Endodermal cell (in vitro differentiated cells): Measurements from ENCODE around the gene ANGPTL3. TPM values are rescaled to one million over a fixed set of nuclear protein-coding genes. Genes with fewer than 3 reads are reported as not detected.
"Not testable (repeated sequence)": the region's sequence is repeated elsewhere in the genome, so short reads cannot be mapped to it uniquely, and the experiment has no call there.

Experiments used
- DNase-seq: peaks from one replicate; pipeline ENCODE4 v3.0.0-alpha.2; 2017
- H3K27ac ChIP-seq: 2 replicates; pipeline ENCODE4 v1.5.1; 2013; ENCODE audit warnings: mild to moderate bottlenecking, low read depth, low read length, moderate library complexity
- H3K27me3 ChIP-seq: 2 replicates; pipeline ENCODE4 v1.6.1; 2013; ENCODE audit warnings: mild to moderate bottlenecking, low read length, moderate library complexity; ENCODE audit not compliant: insufficient read depth, control insufficient read depth, poor library complexity, severe bottlenecking
- H3K36me3 ChIP-seq: 2 replicates; pipeline ENCODE4 v1.7.0; 2013; ENCODE audit warnings: mild to moderate bottlenecking, low read length, moderate library complexity; ENCODE audit not compliant: control insufficient read depth, insufficient read depth
- H3K4me1 ChIP-seq: one replicate; pipeline ENCODE4 v1.7.0; 2013; ENCODE audit warnings: low read length; ENCODE audit not compliant: control insufficient read depth, insufficient read depth
- H3K4me3 ChIP-seq: 2 replicates; pipeline ENCODE4 v1.5.1; 2013; ENCODE audit warnings: mild to moderate bottlenecking, low read length, moderate library complexity
- H3K9ac ChIP-seq: 2 replicates; pipeline ENCODE4 v1.6.1; 2013; ENCODE audit warnings: mild to moderate bottlenecking, low read length, moderate library complexity; ENCODE audit not compliant: poor library complexity, severe bottlenecking; ENCODE audit errors: extremely low read depth
- H3K9me3 ChIP-seq: 2 replicates; pipeline ENCODE4 v1.6.1; 2013; ENCODE audit warnings: mild to moderate bottlenecking, low read length, moderate library complexity; ENCODE audit not compliant: control insufficient read depth
- H3K27ac Mint-ChIP-seq: 2 replicates; pipeline ENCODE4 v1.8.0; 2020; ENCODE audit warnings: mixed read lengths
- H3K27me3 Mint-ChIP-seq: 2 replicates; pipeline ENCODE4 v1.8.0; 2021; ENCODE audit warnings: mild to moderate bottlenecking, mixed read lengths; ENCODE audit not compliant: insufficient read depth
- H3K36me3 Mint-ChIP-seq: 2 replicates; pipeline ENCODE4 v1.8.0; 2020; ENCODE audit warnings: low read depth, mixed read lengths
- H3K4me1 Mint-ChIP-seq: 2 replicates; pipeline ENCODE4 v1.8.0; 2020; ENCODE audit warnings: mixed read lengths
- H3K4me3 Mint-ChIP-seq: 2 replicates; pipeline ENCODE4 v1.8.0; 2020; ENCODE audit warnings: mild to moderate bottlenecking, moderate library complexity, mixed read lengths
- H3K9me3 Mint-ChIP-seq: 2 replicates; pipeline ENCODE4 v1.8.0; 2020; ENCODE audit warnings: mild to moderate bottlenecking, mixed read lengths
- CTCF ChIP-seq: fragments of 200-600 bp; sonication (generic); conservative IDR thresholded peaks from 2 replicates; pipeline ENCODE4 v1.5.0; 2021; ENCODE audit warnings: antibody characterized with exemption, mild to moderate bottlenecking
- WGBS, 2 experiments: methylation state at CpG; one replicate each; pipeline versions ENCODE4 v1.1.5 to v1.1.7; 2013; ENCODE audit warnings: missing lambda C conversion rate in 2 of 2, mixed read lengths in 1 of 2; ENCODE audit not compliant: insufficient coverage in 1 of 2, insufficient read length in 1 of 2; 5-methylcytosine and 5-hydroxymethylcytosine counted together
- long read RNA-seq, 4 experiments: library from polyadenylated mRNA in 2 of 4; library from RNA in 1 of 4; library from capped mRNA in 1 of 4; stranded (forward) in 3 of 4; unstranded in 1 of 4; transcript quantifications; one replicate each; pipeline ENCODE4 v2.0.0, GENCODE V29; 2020 to 2021; ENCODE audit warnings: inconsistent platforms in 1 of 4
- polyA plus RNA-seq, 2 experiments: library from polyadenylated mRNA; stranded (reverse); fragments of 50-300 nt; gene quantifications; one replicate each; pipeline ENCODE4 v1.2.3, GENCODE V29; 2013
- total RNA-seq, 2 donors: library from RNA; stranded (reverse); fragmentation: NEBNext Ultra II Directional in 1 of 2; extraction: Animal tissue kit (Norgen Biotek cat#: 25700) in 1 of 2; gene quantifications; 2 replicates in 1 of 2; 3 replicates in 1 of 2; pipeline ENCODE4 v1.2.1, GENCODE V29; 2021

The ANGPTL3 gene
- not detected for total RNA-seq
- not detected for polyA plus RNA-seq (2013, experiment 1 of 2)
- not detected for polyA plus RNA-seq (2013, experiment 2 of 2)
- long read RNA-seq, experiment 1 = 0 reads
- long read RNA-seq, experiment 2 = 0 reads
- long read RNA-seq, experiment 3 = 0 reads
- long read RNA-seq, experiment 4 = 0 reads

DNA sequence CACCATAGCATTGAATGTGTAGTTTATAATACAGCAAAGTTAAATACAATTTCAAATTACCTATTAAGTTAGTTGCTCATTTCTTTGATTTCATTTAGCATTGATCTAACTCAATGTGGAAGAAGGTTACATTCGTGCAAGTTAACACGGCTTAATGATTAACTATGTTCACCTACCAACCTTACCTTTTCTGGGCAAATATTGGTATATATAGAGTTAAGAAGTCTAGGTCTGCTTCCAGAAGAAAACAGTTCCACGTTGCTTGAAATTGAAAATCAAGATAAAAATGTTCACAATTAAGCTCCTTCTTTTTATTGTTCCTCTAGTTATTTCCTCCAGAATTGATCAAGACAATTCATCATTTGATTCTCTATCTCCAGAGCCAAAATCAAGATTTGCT is at the start of gene ANGPTL3:
TSS of gene ANGPTL3 (plus strand) at position 240 of the 400 bp plus-strand sequence. CDS start at position 287, 47 bp downstream.
- Histone ChIP-seq H3K27ac (no peak within 1 kb of the TSS), H3K4me1 (no peaks in the 10 kb centered on the region), H3K4me3 (no peak within 1 kb of the TSS), H3K9me3 (no peaks in the 10 kb centered on the region), H3K27me3 (no peaks in the 10 kb centered on the region), H3K9ac (no peak within 1 kb of the TSS), H3K36me3 (peaks cover 8% of the 10 kb centered on the region)
- no peak for DNase-seq
- 80 to 91% methylated on average over 1 to 3 of the region's 3 CpGs for WGBS, 2 experiments
- Mint-ChIP-seq H3K4me3 (no peak within 1 kb of the TSS), H3K27ac (no peak within 1 kb of the TSS), H3K27me3 (no peaks in the 10 kb centered on the region), H3K36me3 (peaks cover 5% of the 10 kb centered on the region), H3K9me3 (no peaks in the 10 kb centered on the region), H3K4me1 (no peaks in the 10 kb centered on the region)
- no peak for TF ChIP-seq CTCF

DNA sequence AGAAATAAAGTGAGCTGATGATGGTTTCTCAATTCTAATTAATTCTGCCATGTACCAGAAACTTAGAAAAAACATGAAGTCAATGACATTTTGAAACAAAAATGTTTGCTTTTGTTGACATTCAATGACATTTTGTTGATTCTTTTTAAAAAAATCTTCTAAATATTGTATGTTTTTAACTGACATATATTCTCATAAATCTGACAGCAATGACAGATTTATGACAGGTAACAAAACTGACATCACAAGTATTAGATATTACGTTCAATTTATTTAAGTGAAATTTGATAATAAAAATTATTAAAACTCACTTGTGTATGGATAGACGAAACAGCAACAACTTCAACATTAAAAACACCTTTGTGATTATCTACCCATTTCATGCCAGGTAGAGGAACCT is 36.0 kb upstream of the ANGPTL3 start:
- WGBS, 2 experiments = no CpG with 5 or more reads among the region's 2 CpGs
- Mint-ChIP-seq H3K27me3 (no peaks in the 10 kb centered on the region), H3K4me1 (peaks cover 22% of the 10 kb centered on the region), H3K4me3 (no peak overlapping the region), H3K36me3 (peaks cover 40% of the 10 kb centered on the region), H3K9me3 (peaks cover 13% of the 10 kb centered on the region), H3K27ac (no peak overlapping the region)
- no peak overlapping the region for H3K27ac ChIP-seq
- peaks cover 5% of the 10 kb centered on the region for H3K9me3 ChIP-seq
- TF ChIP-seq CTCF = no peak
- H3K4me3 ChIP-seq = no peak overlapping the region
- peaks cover 16% of the 10 kb centered on the region for H3K36me3 ChIP-seq
- H3K9ac ChIP-seq = no peak overlapping the region
- no peaks in the 10 kb centered on the region for H3K27me3 ChIP-seq
- H3K4me1 ChIP-seq = no peaks in the 10 kb centered on the region
- DNase-seq = no peak

DNA sequence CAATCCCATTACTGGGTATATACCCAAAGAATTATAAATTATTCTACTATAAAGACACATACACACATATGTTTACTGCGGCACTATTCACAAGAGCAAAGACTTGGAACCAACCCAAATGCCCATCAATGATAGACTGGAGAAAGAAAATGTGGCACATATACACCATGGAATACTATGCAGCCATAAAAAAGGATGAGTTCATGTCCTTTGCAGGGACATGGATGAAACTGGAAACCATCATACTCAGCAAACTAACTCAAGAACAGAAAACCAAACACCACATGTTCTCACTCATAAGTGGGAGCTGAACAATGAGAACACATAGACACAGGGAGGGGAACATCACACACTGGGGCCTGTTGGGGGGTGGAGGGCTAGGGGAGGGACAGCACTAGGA is 30.1 kb upstream of the ANGPTL3 start:
- 85% methylated on average over 1 of the region's 1 CpG; no CpG with 5 or more reads in 1 of the 2 experiments for WGBS, 2 experiments
- H3K9ac ChIP-seq, H3K27ac Mint-ChIP-seq, H3K27me3 ChIP-seq, H3K27ac ChIP-seq, H3K27me3 Mint-ChIP-seq, H3K4me3 ChIP-seq, H3K36me3 ChIP-seq, H3K4me1 ChIP-seq, DNase-seq, H3K4me3 Mint-ChIP-seq: not testable (repeated sequence)
- peaks cover 12% of the 10 kb centered on the region for H3K9me3 ChIP-seq
- H3K4me1 Mint-ChIP-seq = peaks cover 26% of the 10 kb centered on the region
- H3K9me3 Mint-ChIP-seq = peaks cover 37% of the 10 kb centered on the region
- H3K36me3 Mint-ChIP-seq = peaks cover 61% of the 10 kb centered on the region

GRCh38 chr1:62567926-62568325 is 29.4 kb upstream of the ANGPTL3 start:
- H3K9me3 Mint-ChIP-seq = peaks cover 37% of the 10 kb centered on the region
- H3K27ac ChIP-seq, H3K4me1 ChIP-seq, DNase-seq, H3K4me3 Mint-ChIP-seq, H3K4me3 ChIP-seq, H3K9ac ChIP-seq, H3K27me3 ChIP-seq, H3K27ac Mint-ChIP-seq, H3K27me3 Mint-ChIP-seq: not testable (repeated sequence)
- Histone ChIP-seq H3K36me3 (peaks cover 13% of the 10 kb centered on the region), H3K9me3 (peaks cover 12% of the 10 kb centered on the region)
- WGBS, 2 experiments = 86 to 100% methylated on average over 1 of the region's 1 CpG
- peaks cover 24% of the 10 kb centered on the region for H3K4me1 Mint-ChIP-seq
- peaks cover 67% of the 10 kb centered on the region for H3K36me3 Mint-ChIP-seq

DNA sequence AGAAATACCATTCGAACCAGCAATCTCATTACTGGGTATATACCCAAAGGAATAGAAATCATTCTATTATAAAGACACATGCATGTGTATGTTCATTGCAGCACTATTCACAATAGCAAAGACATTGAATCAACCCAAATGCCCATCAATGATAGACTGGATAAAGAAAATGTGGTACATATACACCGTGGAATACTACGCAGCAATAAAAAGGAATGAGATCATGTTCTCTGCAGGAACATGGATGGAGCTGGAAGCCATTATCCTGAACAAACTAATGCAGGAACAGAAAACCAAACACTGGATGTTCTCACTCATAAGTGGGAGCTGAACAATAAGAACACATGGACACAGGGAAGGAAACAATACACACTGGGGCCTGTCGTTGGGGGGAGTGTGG is 25.8 kb upstream of the ANGPTL3 start:
- not testable (repeated sequence) for H3K4me1 Mint-ChIP-seq, H3K4me3 ChIP-seq, DNase-seq, H3K27me3 ChIP-seq, H3K27ac ChIP-seq, H3K27me3 Mint-ChIP-seq, H3K4me1 ChIP-seq, H3K4me3 Mint-ChIP-seq, H3K9me3 ChIP-seq, H3K9ac ChIP-seq, H3K27ac Mint-ChIP-seq
- Mint-ChIP-seq H3K9me3 (peaks cover 22% of the 10 kb centered on the region), H3K36me3 (peaks cover 61% of the 10 kb centered on the region)
- H3K36me3 ChIP-seq = peaks cover 27% of the 10 kb centered on the region
- WGBS, 2 experiments = 99 to 100% methylated on average over 3 to 4 of the region's 4 CpGs
